Natural killer cell (primary cell): ENCODE measurements around the gene TERC. TPM values are rescaled to one million over a fixed set of nuclear protein-coding genes. Genes with fewer than 3 reads are reported as not detected.

ENCODE experiments used
- ATAC-seq, 3 donors: fragments of 150-1000 bp in 2 of 3; fragments of 200-7000 bp in 1 of 3; cut with Tn5 transposase; 1 replicate in 1 of 3; 2 replicates in 2 of 3; pipeline ENCODE4 v1.10.0; 2021; ENCODE audit warnings: mild to moderate bottlenecking in 2 of 3, moderate library complexity in 2 of 3
- DNase-seq, 2 donors: peaks; one replicate each; pipeline versions ENCODE4 v3.0.0 to v3.0.0-alpha.2; 2013 to 2021; ENCODE audit warnings: mixed read lengths in 1 of 2
- H3K27ac ChIP-seq: one replicate; pipeline ENCODE4 v1.5.1; 2013; ENCODE audit warnings: mild to moderate bottlenecking, low read length
- H3K27me3 ChIP-seq: one replicate; pipeline ENCODE4 v1.6.1; 2013; ENCODE audit warnings: low read length; ENCODE audit not compliant: control insufficient read depth, insufficient read depth
- H3K36me3 ChIP-seq: one replicate; pipeline ENCODE4 v1.6.1; 2013; ENCODE audit warnings: low read length; ENCODE audit not compliant: control insufficient read depth, insufficient read depth
- H3K4me1 ChIP-seq: one replicate; pipeline ENCODE4 v1.6.1; 2013; ENCODE audit warnings: low read length; ENCODE audit not compliant: control insufficient read depth, insufficient read depth
- H3K4me3 ChIP-seq: one replicate; pipeline ENCODE4 v1.5.1; 2013; ENCODE audit warnings: low read length
- H3K9me3 ChIP-seq: one replicate; pipeline ENCODE4 v1.6.1; 2013; ENCODE audit warnings: low read length; ENCODE audit not compliant: control insufficient read depth, insufficient read depth
- H3K27ac Mint-ChIP-seq, 2 donors: one replicate each; pipeline ENCODE4 v1.8.0; 2022; ENCODE audit warnings: mild to moderate bottlenecking in 2 of 2, mixed read lengths in 2 of 2, moderate library complexity in 1 of 2
- H3K27me3 Mint-ChIP-seq, 2 donors: one replicate each; pipeline ENCODE4 v1.8.0; 2022; ENCODE audit warnings: low read depth in 2 of 2, mixed read lengths in 2 of 2
- H3K36me3 Mint-ChIP-seq: one replicate; pipeline ENCODE4 v1.8.0; 2022; ENCODE audit warnings: mixed read lengths
- H3K4me1 Mint-ChIP-seq, 2 donors: one replicate each; pipeline ENCODE4 v1.8.0; 2022; ENCODE audit warnings: mixed read lengths in 2 of 2
- H3K4me3 Mint-ChIP-seq: one replicate; pipeline ENCODE4 v1.8.0; 2022; ENCODE audit warnings: mild to moderate bottlenecking, moderate library complexity, mixed read lengths
- H3K9me3 Mint-ChIP-seq, 2 donors: one replicate each; pipeline ENCODE4 v1.8.0; 2022; ENCODE audit warnings: mixed read lengths in 2 of 2
- CTCF ChIP-seq: fragments of 200-600 bp; IDR thresholded peaks from one replicate; pipeline ENCODE4 v1.8.0; 2022; ENCODE audit warnings: antibody characterized with exemption
- WGBS: methylation state at CpG from one replicate; pipeline ENCODE4 v1.1.7; 2013; ENCODE audit warnings: missing lambda C conversion rate; ENCODE audit not compliant: insufficient coverage; 5-methylcytosine and 5-hydroxymethylcytosine counted together
- intact Hi-C: fragments of 100-400 bp; cut with micrococcal nuclease; formaldehyde crosslinking; loops from one replicate; pipeline ENCODE4 v1.14.2; 2022
- total RNA-seq, 4 donors: library from RNA; stranded (reverse); fragments of 120-200 nt in 1 of 4; gene quantifications; one replicate each; pipeline versions ENCODE4 v1.2.3 to v1.2.4, GENCODE V29; 2013 to 2022

TERC gene
- total RNA-seq, 3 donors from 2014 or later (not counting 1 experiment from before 2014, with no cell fraction given) = 0.92 to 2.7 (median 1.3) TPM

- H3K9me3 ChIP-seq = no peaks in the 10 kb centered on the region
- ATAC-seq (peak; percentile 65 to 74 (median 71)), DNase-seq (peak; percentile 46 to 79)
- TF ChIP-seq CTCF = no peak
- Mint-ChIP-seq H3K27ac (peak within 1 kb of the TSS; percentile 76 to 80), H3K9me3 (peaks cover 0 to 3% of the 10 kb centered on the region in 2 donors), H3K4me1 (peaks cover 23 to 30% of the 10 kb centered on the region in 2 donors), H3K27me3 (peaks cover 15 to 16% of the 10 kb centered on the region in 2 donors), H3K4me3 (peak within 1 kb of the TSS; percentile 97), H3K36me3 (peaks cover 13% of the 10 kb centered on the region)
- 3% methylated on average over 56 of the region's 56 CpGs for WGBS
- H3K27me3 ChIP-seq = no peaks in the 10 kb centered on the region
- H3K4me1 ChIP-seq = peaks cover 27% of the 10 kb centered on the region
- H3K4me3 ChIP-seq = peak within 1 kb of the TSS; percentile 49
- intact Hi-C loops = loop anchor here (5.0 kb wide), 1 partner anchor 40 kb away; the partner anchor contains the start of gene MYNN
- peak within 1 kb of the TSS; percentile 34 for H3K27ac ChIP-seq
- no peaks in the 10 kb centered on the region for H3K36me3 ChIP-seq
Observed at GRCh38 chr3:169812332-169813235, 47.7 kb upstream of the TERC start, which contains the start of the genes LRRC34 and LRRIQ4. Gene LRRC34 (minus strand): TSS chr3:169812904. CDS start chr3:169812548, 356 bp downstream. Gene LRRIQ4 (plus strand): TSS chr3:169812870. CDS start chr3:169821922, 9,052 bp downstream.

GRCh38 chr3:169811631-169812331 lies 46.9 kb upstream of the TERC start:
- Mint-ChIP-seq H3K4me3 (peak overlapping the region; percentile 97), H3K4me1 (peaks cover 23 to 30% of the 10 kb centered on the region in 2 donors), H3K27me3 (peaks cover 9 to 12% of the 10 kb centered on the region in 2 donors), H3K9me3 (peaks cover 0 to 3% of the 10 kb centered on the region in 2 donors), H3K27ac (peak overlapping the region; percentile 17 to 80), H3K36me3 (peaks cover 13% of the 10 kb centered on the region)
- peaks cover 27% of the 10 kb centered on the region for H3K4me1 ChIP-seq
- 4% methylated on average over 28 of the region's 29 CpGs for WGBS
- H3K9me3 ChIP-seq = no peaks in the 10 kb centered on the region
- DNase-seq (peak in 1 of 2 donors; percentile 42), ATAC-seq (peak in 1 of 3 donors; percentile 20)
- peak overlapping the region; percentile 30 for H3K27ac ChIP-seq
- peak overlapping the region; percentile 44 for H3K4me3 ChIP-seq
- intact Hi-C loops = loop anchor here (5.0 kb wide), 1 partner anchor 39 kb away; the partner anchor contains the start of gene MYNN
- no peak for TF ChIP-seq CTCF
- no peaks in the 10 kb centered on the region for H3K27me3 ChIP-seq
- no peaks in the 10 kb centered on the region for H3K36me3 ChIP-seq

- no peaks in the 10 kb centered on the region for H3K27me3 ChIP-seq
- Mint-ChIP-seq H3K4me3 (no peak overlapping the region), H3K27ac (no peak overlapping the region)
Observed at GRCh38 chr3:169809230-169809795, 44.5 kb upstream of the TERC start.

More at GRCh38 chr3:169809230-169809795, 44.5 kb upstream of the TERC start:
- no peaks in the 10 kb centered on the region for H3K36me3 ChIP-seq
- intact Hi-C loops = no loop called here
- Mint-ChIP-seq H3K36me3 (no peaks in the 10 kb centered on the region), H3K27me3 (peaks cover 0 to 4% of the 10 kb centered on the region in 2 donors), H3K9me3 (no peaks in the 10 kb centered on the region), H3K4me1 (peaks cover 21 to 28% of the 10 kb centered on the region in 2 donors)
- no peak overlapping the region for H3K27ac ChIP-seq
- TF ChIP-seq CTCF = no peak
- no peaks in the 10 kb centered on the region for H3K9me3 ChIP-seq
- ATAC-seq (no peak), DNase-seq (no peak)
- peaks cover 26% of the 10 kb centered on the region for H3K4me1 ChIP-seq
- H3K4me3 ChIP-seq = no peak overlapping the region
- WGBS = 59% methylated on average over 2 of the region's 2 CpGs
